Caco-2 (cell line): ENCODE data around the gene DTYMK. TPM values are rescaled to one million over a fixed set of nuclear protein-coding genes. Genes with fewer than 3 reads are reported as not detected.

Experiments
- BruUV-seq: library from RNA; stranded (reverse); fragments of 400-500 nt; replicated peaks from 2 replicates; lab custom pipeline; 2021; lab: Mats Ljungman, UMichigan
- CTCF ChIA-PET: fragments of 300-600 bp; sonication (Branson Sonifier 250); formaldehyde crosslinking; loops from one replicate; lab custom pipeline; 2022; ENCODE audit warnings: antibody characterized with exemption; lab: Charles Lee
- POLR2A ChIA-PET: fragments of 300-600 bp; sonication (Branson Sonifier 250); formaldehyde crosslinking; loops from one replicate; lab custom pipeline; 2022; ENCODE audit warnings: antibody characterized with exemption; lab: Charles Lee
- DNase-seq, 2 experiments: peaks; one replicate each; pipeline versions ENCODE4 v3.0.0 to v3.0.0-alpha.2; 2020 to 2022
- H3K27me3 ChIP-seq: replicated peaks from 2 replicates; pipeline ENCODE4 v1.6.0; 2011; ENCODE audit warnings: low read length; ENCODE audit not compliant: control insufficient read depth, insufficient read depth
- H3K36me3 ChIP-seq: 2 replicates; pipeline ENCODE4 v1.5.1; 2011; ENCODE audit warnings: low read length; ENCODE audit not compliant: control insufficient read depth, insufficient read depth
- H3K4me1 ChIP-seq: fragments of 250-450 bp; sonication (Bioruptor Pico); 2 replicates; pipeline ENCODE4 v1.5.1; 2020; ENCODE audit warnings: mild to moderate bottlenecking
- H3K4me3 ChIP-seq: 2 replicates; pipeline ENCODE4 v1.5.1; 2011; ENCODE audit warnings: low read depth, mild to moderate bottlenecking, control low read depth, low read length
- H3K9me3 ChIP-seq: fragments of 250-450 bp; sonication (Bioruptor Pico); 2 replicates; pipeline ENCODE4 v1.5.1; 2020; ENCODE audit warnings: mild to moderate bottlenecking, moderate library complexity
- H3K27ac Mint-ChIP-seq: one replicate; pipeline ENCODE4 v1.8.0; 2022; ENCODE audit warnings: mixed read lengths; ENCODE audit not compliant: unreplicated experiment
- H3K27me3 Mint-ChIP-seq: one replicate; pipeline ENCODE4 v1.8.0; 2022; ENCODE audit warnings: mixed read lengths; ENCODE audit not compliant: insufficient read depth, unreplicated experiment
- H3K36me3 Mint-ChIP-seq: one replicate; pipeline ENCODE4 v1.8.0; 2022; ENCODE audit warnings: mild to moderate bottlenecking, mixed read lengths; ENCODE audit not compliant: insufficient read depth, unreplicated experiment
- H3K4me1 Mint-ChIP-seq: one replicate; pipeline ENCODE4 v1.8.0; 2022; ENCODE audit warnings: low read depth, mixed read lengths; ENCODE audit not compliant: unreplicated experiment
- H3K4me3 Mint-ChIP-seq: one replicate; pipeline ENCODE4 v1.8.0; 2022; ENCODE audit warnings: mild to moderate bottlenecking, moderate library complexity, mixed read lengths; ENCODE audit not compliant: unreplicated experiment
- H3K9me3 Mint-ChIP-seq: one replicate; pipeline ENCODE4 v1.8.0; 2022; ENCODE audit warnings: mixed read lengths; ENCODE audit not compliant: unreplicated experiment
- CTCF ChIP-seq, 2 experiments: fragments of 200-600 bp in 1 of 2; IDR thresholded peaks; 1 replicate in 1 of 2; 2 replicates in 1 of 2; pipeline versions ENCODE4 v1.5.1 to v1.8.0; 2011 to 2022; ENCODE audit warnings: antibody characterized with exemption in 1 of 2, control low read depth in 1 of 2, inconsistent platforms in 1 of 2, low read depth in 1 of 2, low read length in 1 of 2, mild to moderate bottlenecking in 1 of 2, moderate library complexity in 1 of 2; ENCODE audit not compliant: insufficient read depth in 1 of 2, severe bottlenecking in 1 of 2, unreplicated experiment in 1 of 2
- intact Hi-C: fragments of 100-400 bp; cut with micrococcal nuclease; formaldehyde crosslinking; loops from one replicate; pipeline ENCODE4 v1.10.0; 2022; ENCODE audit not compliant: unreplicated experiment
- total RNA-seq: library from RNA; stranded (reverse); gene quantifications from 2 replicates; pipeline ENCODE4 v1.2.3, GENCODE V29; 2022

DTYMK gene
- total RNA-seq, 1 experiment from 2014 or later = 68.4 TPM

DNA sequence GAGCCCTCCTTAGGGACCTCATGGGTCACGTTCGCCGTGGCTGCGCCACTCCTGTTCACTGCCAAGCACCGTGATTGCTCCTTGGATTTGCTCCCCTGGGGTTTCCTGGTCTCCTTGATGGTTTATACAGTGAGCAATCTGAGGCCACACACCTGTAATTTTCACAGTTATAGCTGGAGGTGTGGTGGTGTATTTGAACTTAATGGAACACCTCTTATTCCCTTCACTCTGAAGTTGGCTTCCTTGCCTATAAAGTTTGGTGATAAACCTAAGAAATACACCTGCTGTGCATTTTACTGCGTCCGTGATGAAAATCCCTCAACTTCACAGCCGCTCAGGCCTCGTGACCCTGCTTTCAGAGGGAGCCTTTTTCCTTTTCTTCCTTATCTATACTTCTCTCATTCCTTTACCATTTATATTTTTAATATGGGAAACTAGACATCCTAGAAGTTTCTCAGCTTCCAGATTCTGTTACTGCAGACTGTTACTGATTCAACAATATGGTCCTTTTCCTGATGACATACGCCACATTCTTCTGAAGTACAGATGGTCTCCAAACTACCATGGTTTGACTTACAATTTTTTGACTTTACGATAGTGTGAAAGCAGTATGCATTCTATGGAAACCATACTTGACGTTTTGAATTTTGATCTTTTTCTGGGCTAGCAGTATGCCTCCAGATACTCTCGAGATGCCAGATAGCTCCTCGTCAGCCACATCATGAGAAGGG lies 40.5 kb downstream of the DTYMK start:
- CTCF ChIA-PET = interaction anchor here (0.6 kb wide), 1 partner anchor 1613 kb away, joined by 6 read pairs; no protein-coding TSS in a partner anchor
- peaks cover 31% of the 10 kb centered on the region for H3K36me3 Mint-ChIP-seq
- no peaks in the 10 kb centered on the region for H3K27me3 Mint-ChIP-seq
- no peak for TF ChIP-seq CTCF (IDR thresholded peaks at IDR 0.05; ENCODE audit: insufficient read depth in 1 of 2, low read depth in 1 of 2, low read length in 1 of 2, severe bottlenecking in 1 of 2, unreplicated experiment in 1 of 2)
- Histone ChIP-seq H3K36me3 (no peaks in the 10 kb centered on the region), H3K4me3 (no peak overlapping the region), H3K4me1 (no peaks in the 10 kb centered on the region), H3K27me3 (no peaks in the 10 kb centered on the region), H3K9me3 (no peaks in the 10 kb centered on the region)
- no peak overlapping the region for H3K27ac Mint-ChIP-seq
- no TSS peak for BruUV-seq
- intact Hi-C loops = no loop called here
- no peaks in the 10 kb centered on the region for H3K9me3 Mint-ChIP-seq
- H3K4me1 Mint-ChIP-seq = peaks cover 2% of the 10 kb centered on the region
- POLR2A ChIA-PET = no interaction called here
- no peak overlapping the region for H3K4me3 Mint-ChIP-seq
- DNase-seq = no peak

- ChIA-PET CTCF (no interaction called here), POLR2A (no interaction called here)
- no peak overlapping the region for H3K4me3 Mint-ChIP-seq
- no peaks in the 10 kb centered on the region for H3K4me1 ChIP-seq
- H3K36me3 ChIP-seq = no peaks in the 10 kb centered on the region; the same call in 1 of the 2 replicates
- BruUV-seq = no TSS peak
- H3K36me3 Mint-ChIP-seq = peaks cover 34% of the 10 kb centered on the region
- intact Hi-C loops = no loop called here
- no peak overlapping the region for H3K27ac Mint-ChIP-seq
- no peak for DNase-seq
- H3K27me3 ChIP-seq = no peaks in the 10 kb centered on the region
- no peak for TF ChIP-seq CTCF (IDR thresholded peaks at IDR 0.05; ENCODE audit: insufficient read depth in 1 of 2, low read depth in 1 of 2, low read length in 1 of 2, severe bottlenecking in 1 of 2, unreplicated experiment in 1 of 2)
- no peaks in the 10 kb centered on the region for H3K27me3 Mint-ChIP-seq
- H3K4me1 Mint-ChIP-seq = peaks cover 9% of the 10 kb centered on the region
- no peak overlapping the region for H3K4me3 ChIP-seq
- H3K9me3 Mint-ChIP-seq = no peaks in the 10 kb centered on the region
- no peaks in the 10 kb centered on the region for H3K9me3 ChIP-seq
Measured at GRCh38 chr2:241645056-241645914, 41.3 kb downstream of the DTYMK start.

DNA sequence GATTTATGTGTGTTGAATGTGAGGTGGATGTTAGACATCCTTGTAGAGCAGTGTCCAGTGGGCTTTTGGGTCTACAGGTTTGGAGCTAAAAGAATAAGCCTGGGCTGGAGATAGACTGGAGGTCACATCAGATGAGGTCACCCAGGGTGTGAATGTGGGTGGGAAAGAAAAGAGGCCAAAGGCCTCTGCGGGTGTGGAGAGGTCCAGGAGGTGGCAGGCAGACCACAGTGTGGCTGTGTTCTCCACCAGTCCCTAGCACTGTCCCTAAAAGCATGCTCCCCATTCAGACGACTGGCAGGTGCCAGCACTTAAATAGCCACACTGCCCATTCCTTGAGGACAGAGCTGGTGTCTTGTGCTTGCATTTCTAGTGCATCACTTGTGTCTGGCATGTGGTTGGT lies 45.0 kb downstream of the DTYMK start:
- BruUV-seq = no TSS peak
- H3K27me3 ChIP-seq = no peaks in the 10 kb centered on the region
- DNase-seq = no peak
- H3K4me3 ChIP-seq = no peak overlapping the region
- intact Hi-C loops = no loop called here
- H3K36me3 ChIP-seq = peaks cover 4% of the 10 kb centered on the region
- H3K9me3 ChIP-seq = no peaks in the 10 kb centered on the region; the same call in 1 of the 2 replicates
- POLR2A ChIA-PET = no interaction called here
- CTCF ChIA-PET = no interaction called here
- Mint-ChIP-seq H3K36me3 (peaks cover 41% of the 10 kb centered on the region), H3K27me3 (no peaks in the 10 kb centered on the region), H3K9me3 (no peaks in the 10 kb centered on the region), H3K4me1 (peaks cover 9% of the 10 kb centered on the region), H3K4me3 (no peak overlapping the region), H3K27ac (no peak overlapping the region)
- no peaks in the 10 kb centered on the region for H3K4me1 ChIP-seq
- TF ChIP-seq CTCF (IDR thresholded peaks at IDR 0.05; ENCODE audit: insufficient read depth in 1 of 2, low read depth in 1 of 2, low read length in 1 of 2, severe bottlenecking in 1 of 2, unreplicated experiment in 1 of 2) = no peak
